Measurements from ENCODE around the gene CD47.
A peak's percentile ranks its signal among the peaks of the same experiment; 100 is the strongest.

CD47 gene

GRCh38 chr3:108025177-108025576 lies 65.7 kb downstream of the CD47 start:
- no peak overlapping the region for H3K4me3 ChIP-seq

GRCh38 chr3:108024146-108024850 lies 66.5 kb downstream of the CD47 start:
- no peak overlapping the region for H3K4me3 ChIP-seq
- no peak overlapping the region for H3K27ac ChIP-seq

More at GRCh38 chr3:108025177-108025576, 65.7 kb downstream of the CD47 start:
- no peak overlapping the region for H3K27ac ChIP-seq

- Histone ChIP-seq H3K4me3 (no peak overlapping the region), H3K27ac (peak overlapping the region in 4 of 21 experiments; percentile 14 to 51 (median 34))
These were observed 68.3 kb downstream of the CD47 start for GRCh38 chr3:108022256-108023150.

GRCh38 chr3:108021533-108021932 lies 69.3 kb downstream of the CD47 start:
- Histone ChIP-seq H3K4me3 (no peak overlapping the region), H3K27ac (peak overlapping the region in 4 of 21 experiments; percentile 14 to 51 (median 34))

DNA sequence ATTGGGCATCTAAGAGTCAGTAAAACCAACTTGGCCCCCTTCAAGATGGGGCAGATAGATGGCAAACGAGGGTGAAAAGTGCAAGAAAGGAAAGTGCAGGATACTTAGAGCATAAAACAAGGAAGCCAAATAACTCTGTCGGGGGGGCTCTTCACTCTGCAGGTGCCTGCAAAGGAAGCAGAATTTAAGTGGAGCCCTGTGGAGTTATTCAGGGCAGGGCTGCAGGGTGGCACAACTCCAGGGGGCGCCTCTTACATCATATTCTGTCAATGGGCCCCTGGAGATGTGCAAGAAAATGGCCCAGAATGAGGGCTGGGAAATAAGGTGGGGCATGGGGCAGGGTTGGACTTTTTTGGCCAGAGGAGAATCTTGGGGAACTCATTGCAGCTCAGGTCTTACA lies 69.7 kb downstream of the CD47 start:
- H3K4me3 ChIP-seq: no peak overlapping the region
- H3K27ac ChIP-seq: no peak overlapping the region

DNA sequence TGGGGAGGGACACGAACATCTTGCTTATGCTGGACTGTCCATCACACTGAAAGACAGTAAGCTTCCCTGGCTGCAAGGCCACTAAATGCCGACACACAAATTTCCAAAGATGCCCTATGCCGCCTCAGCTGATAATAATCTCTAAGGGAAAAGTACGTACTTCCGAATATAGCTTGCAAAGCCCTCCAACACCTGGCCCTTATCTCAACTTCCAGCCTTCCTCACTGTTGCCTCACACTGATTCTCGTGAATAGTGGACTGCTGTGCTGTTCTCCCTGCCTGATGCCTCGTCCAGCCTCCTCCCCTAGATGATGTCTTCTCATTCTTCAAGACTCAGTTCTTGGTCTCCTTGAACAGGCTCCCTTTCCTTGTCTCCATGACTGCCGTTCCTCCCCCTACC lies 72.3 kb downstream of the CD47 start:
- Histone ChIP-seq H3K27ac (no peak overlapping the region), H3K4me3 (no peak overlapping the region)

GRCh38 chr3:108017587-108017986 lies 73.2 kb downstream of the CD47 start:
- no peak overlapping the region for H3K27ac ChIP-seq
- no peak overlapping the region for H3K4me3 ChIP-seq

- no peak overlapping the region for H3K27ac ChIP-seq
- H3K4me3 ChIP-seq: no peak overlapping the region
These were observed 75.9 kb downstream of the CD47 start for GRCh38 chr3:108014943-108015342.

DNA sequence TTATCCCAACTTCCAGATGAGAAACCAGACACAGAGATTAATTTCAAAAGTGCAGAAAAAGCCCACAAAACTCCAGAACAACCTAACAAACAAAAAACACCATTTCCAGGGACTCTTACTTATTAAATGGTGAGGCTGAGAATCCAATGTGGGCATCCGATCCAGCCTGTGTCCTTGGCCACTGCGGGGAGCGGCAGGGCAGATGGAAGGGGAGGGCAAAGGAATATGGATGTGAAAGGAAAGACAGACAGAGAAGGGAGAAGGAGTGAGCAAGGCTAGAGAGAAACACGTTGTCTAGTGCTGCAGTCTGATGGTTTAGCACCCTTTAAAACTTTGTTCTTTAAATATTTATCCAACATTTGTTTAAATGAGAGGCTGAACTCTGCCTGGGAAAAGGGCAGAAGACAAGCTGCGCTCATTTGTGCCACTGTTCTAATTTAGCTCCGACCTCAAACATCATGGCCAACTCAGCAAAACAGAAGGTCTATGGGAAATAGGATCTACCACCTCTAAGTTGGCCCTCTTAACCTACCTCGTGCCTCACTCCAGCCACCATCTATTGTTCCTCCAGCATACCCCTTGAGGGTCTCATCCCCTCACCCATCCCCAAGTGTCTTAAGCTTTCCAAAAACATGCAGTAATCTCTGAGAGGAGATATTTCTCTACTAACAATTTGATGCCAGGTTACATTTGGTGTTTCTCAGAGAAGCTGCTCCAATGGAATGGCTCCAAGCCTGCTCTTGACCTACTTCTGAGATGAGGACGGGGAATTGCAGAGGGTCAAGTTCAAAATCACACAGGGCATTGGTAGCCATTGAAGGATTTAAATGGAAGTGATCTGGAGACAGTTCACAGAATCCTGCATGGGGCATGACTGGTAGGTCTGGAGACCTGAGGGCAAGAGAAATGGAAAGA lies 77.4 kb downstream of the CD47 start:
- Histone ChIP-seq H3K4me3 (no peak overlapping the region), H3K27ac (no peak overlapping the region)

DNA sequence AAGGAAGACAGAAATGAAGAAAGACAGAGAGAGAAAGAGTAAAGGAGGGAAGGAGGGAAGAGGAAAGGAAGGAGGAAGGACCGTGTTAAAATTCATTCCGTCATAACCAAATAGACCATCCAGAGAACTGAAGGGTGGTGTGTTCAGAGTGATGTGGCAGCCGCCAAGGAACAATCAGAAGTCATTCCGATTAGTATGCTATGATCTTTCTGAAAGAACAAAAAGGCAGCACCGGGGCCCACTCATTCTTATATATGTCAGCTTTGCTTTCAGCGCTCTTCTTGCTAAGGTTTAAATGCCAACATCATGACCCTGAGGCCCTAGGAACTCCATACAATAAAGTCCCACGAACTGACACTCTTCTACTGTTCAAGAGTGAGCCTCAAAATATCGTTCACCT lies 78.5 kb downstream of the CD47 start:
- H3K27ac ChIP-seq: no peak overlapping the region

DNA sequence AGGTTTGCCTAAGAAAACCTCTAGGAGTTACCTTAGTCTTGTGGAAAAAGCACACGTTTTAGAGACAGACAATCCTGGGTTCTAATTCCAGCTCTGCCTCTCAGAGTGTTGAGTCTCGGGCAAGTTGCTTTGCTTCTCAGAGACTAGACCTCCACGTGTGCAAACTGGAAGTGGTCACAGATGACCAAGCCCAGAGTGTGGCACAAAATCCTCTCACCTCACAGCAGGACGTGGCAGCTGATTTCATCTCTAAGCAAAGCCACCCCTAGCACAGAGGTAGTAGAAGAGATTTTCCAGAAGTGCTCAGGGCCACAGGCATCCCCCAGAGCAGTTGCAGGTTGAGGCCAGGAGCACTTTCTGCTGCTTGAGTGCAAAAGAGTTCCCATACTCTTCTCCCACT lies 79.2 kb downstream of the CD47 start:
- Histone ChIP-seq H3K27ac (no peak overlapping the region), H3K4me3 (no peak overlapping the region)

More for the DNA sequence above, 78.5 kb downstream of the CD47 start:
- H3K4me3 ChIP-seq: no peak overlapping the region

DNA sequence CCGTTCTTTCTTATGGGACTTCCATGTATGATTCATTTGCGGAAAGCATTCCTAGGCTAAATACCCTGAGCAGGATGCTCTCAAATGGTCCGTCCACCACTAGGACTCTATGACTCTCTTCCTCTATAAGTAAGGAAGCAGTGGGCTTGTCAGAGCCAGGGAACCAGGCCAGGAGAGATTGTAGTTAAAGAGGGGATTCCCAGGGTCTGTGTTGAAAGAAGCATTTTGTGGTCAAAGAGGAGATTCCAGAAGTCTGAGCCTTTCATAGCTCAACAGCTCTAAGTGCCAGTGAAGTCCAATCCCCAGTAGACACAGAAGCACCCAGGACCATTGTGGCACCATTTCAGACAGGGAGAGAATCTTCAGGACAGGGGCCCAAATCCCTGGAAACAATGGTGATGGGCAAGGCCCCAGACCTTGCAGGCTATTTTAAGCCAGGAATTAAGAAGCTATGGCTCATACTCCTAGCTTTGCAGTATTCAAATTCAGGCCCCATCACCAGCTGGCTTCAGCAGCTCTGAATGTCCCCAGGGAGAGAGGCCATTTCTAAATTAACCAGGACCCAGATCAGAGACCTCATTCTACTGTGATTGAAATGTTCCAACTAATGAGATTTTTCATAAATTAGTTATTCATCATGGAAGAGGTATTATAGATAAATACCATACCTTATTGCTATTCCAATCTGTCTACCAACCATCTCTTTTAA lies 81.7 kb downstream of the CD47 start:
- H3K4me3 ChIP-seq: no peak overlapping the region
- H3K27ac ChIP-seq: peak overlapping the region in 4 of 21 experiments; percentile 38 to 81 (median 48)

DNA sequence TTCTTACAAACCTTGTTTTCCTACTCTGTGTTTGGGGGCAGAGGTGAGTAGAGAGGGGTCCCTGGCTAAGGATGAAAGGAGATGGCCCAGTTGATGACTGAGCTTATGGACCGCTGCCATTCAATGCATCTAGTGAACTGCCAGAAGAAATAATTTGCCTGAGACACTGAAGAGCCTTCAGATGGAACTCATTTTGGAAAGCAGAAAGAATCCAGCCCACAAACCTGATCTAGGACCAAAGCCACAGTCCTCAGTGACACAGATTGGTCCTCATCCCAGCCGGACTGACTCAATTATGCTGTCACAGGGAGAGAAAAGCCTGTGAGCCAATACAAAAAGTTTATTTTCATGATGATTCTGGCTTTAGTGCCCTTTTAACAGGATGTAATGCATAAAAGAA lies 82.7 kb downstream of the CD47 start:
- peak overlapping the region in 8 of 21 experiments; percentile 3 to 81 (median 38) for H3K27ac ChIP-seq

DNA sequence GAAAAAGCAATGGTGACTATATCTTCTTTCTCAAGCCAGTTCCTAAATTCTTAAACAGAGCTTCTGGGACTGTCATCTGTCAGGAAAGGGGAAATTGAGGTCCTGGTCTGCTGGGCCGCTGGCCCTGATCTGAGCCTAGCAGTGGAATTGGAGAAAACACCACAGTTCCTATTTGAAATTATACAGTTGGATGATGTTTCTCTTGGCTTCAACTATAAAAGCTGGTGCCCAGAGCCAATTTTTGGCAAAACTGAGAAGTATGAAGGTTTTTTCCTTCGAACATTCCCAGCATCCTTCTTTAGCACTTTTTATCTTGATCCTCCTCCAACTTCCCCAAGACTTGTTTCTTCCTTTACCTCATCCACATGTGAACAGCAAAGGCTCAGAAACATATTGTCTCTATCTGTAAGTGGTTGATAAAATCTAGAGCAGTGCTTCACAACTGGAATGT lies 83.9 kb downstream of the CD47 start:
- peak overlapping the region in 16 of 21 experiments; percentile 8 to 81 (median 58) for H3K27ac ChIP-seq
- H3K4me3 ChIP-seq: no peak overlapping the region

More for the DNA sequence above, 82.7 kb downstream of the CD47 start:
- no peak overlapping the region for H3K4me3 ChIP-seq

DNA sequence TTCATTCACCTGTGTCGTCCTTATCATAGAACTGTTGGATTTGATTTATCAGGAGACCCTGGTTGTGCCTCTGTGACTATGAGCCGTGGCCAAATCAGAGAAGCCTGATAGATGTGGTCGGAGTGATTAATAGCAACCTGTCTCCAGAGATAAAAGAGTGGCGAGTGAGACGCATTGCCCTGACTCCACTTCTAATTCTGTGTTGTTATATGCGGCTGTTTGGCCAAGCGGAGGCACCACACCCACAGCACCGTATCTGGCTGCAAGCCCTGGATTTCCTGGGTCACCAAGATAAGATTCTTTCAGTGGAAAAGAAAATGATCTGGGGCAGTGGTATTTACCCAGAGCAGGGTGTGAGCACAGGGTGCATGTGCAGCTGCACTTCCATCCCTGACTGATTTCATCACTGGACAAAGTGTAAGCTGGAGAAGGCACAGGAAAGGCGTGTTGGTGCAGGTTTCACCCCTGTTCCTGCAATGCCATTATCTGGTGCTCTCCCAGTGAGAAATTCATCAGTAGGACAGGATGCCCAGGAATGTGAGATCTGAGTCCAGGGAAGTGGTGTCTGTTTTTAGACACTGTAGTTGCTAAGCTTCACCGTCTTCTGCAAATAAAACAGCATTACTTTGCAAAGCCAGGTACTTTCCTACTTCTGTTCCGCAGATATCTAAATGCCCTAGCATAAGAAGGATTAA lies 84.6 kb downstream of the CD47 start:
- peak overlapping the region in 16 of 21 experiments; percentile 34 to 81 (median 58) for H3K27ac ChIP-seq
- no peak overlapping the region for H3K4me3 ChIP-seq

DNA sequence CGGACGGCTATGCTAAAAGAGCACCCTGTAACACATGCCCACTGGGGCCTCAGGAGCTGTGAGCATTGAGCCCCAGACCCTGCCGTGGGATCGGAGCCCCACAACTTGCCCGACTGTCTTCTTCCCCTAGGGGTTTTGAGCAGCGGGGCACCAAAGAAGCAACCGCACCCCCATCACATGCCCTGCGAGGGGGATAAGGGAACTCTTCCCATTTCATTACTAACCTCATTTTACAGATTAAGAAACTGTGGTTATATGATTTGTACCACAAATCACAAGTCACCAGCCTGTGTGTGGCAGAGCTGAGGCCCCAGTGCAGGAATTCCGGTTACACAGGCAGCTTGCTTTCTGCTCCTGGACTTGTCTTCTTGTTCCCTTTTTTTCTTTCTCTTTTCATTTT lies 86.2 kb downstream of the CD47 start:
- H3K27ac ChIP-seq: peak overlapping the region in 1 of 21 experiments; percentile 18
- H3K4me3 ChIP-seq: no peak overlapping the region

DNA sequence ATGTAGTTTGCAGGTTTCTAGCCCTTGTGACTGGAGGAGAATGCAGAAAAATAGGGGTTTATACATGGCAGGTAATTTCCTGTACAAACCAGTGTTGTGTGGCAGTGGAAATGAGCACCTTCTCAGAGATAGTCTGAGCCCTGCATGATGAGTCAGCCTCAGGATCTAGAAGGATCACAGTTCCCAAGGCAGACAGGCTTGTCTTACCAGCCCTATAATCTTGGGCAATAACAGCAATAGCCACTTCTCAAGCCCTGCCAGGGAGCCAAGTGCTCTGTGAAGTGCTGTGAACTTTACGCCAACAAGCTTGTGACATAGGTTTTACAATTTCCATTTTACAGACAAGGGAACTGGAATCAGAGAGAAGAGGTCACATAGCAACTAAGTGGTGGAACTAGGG lies 89.4 kb downstream of the CD47 start:
- H3K27ac ChIP-seq: peak overlapping the region in 9 of 21 experiments; percentile 6 to 67 (median 55)
- no peak overlapping the region for H3K4me3 ChIP-seq

- Histone ChIP-seq H3K27ac (peak overlapping the region in 1 of 21 experiments; percentile 8), H3K4me3 (no peak overlapping the region)
These were observed 91.5 kb downstream of the CD47 start for GRCh38 chr3:107999215-107999775.

All from skin epidermis (tissue), 12 donors.